Mesothelial cell of epicardium (in vitro differentiated cells): ENCODE data around the gene LTA4H. TPM values are rescaled to one million over a fixed set of nuclear protein-coding genes. Genes with fewer than 3 reads are reported as not detected.

ENCODE experiments used
- DNase-seq, 2 experiments: peaks; one replicate each; pipeline ENCODE4 v3.0.0; 2021; ENCODE audit warnings: low spot score in 2 of 2; ENCODE audit not compliant: unreplicated experiment in 2 of 2
- H3K27ac Mint-ChIP-seq: 2 replicates; pipeline ENCODE4 v1.8.0; 2021; ENCODE audit warnings: mixed read lengths
- H3K27me3 Mint-ChIP-seq: 2 replicates; pipeline ENCODE4 v1.8.0; 2021; ENCODE audit warnings: low read depth, mixed read lengths
- H3K36me3 Mint-ChIP-seq: 2 replicates; pipeline ENCODE4 v1.8.0; 2021; ENCODE audit warnings: mixed read lengths
- H3K4me1 Mint-ChIP-seq: 2 replicates; pipeline ENCODE4 v1.8.0; 2021; ENCODE audit warnings: mixed read lengths
- H3K4me3 Mint-ChIP-seq: 2 replicates; pipeline ENCODE4 v1.8.0; 2021; ENCODE audit warnings: mild to moderate bottlenecking, moderate library complexity, mixed read lengths
- H3K9me3 Mint-ChIP-seq: 2 replicates; pipeline ENCODE4 v1.8.0; 2021; ENCODE audit warnings: mixed read lengths
- CTCF ChIP-seq: fragments of 200-600 bp; sonication (generic); IDR thresholded peaks from one replicate; pipeline ENCODE4 v1.5.0; 2021; ENCODE audit warnings: antibody characterized with exemption; ENCODE audit not compliant: unreplicated experiment
- total RNA-seq: library from RNA; stranded (reverse); gene quantifications from 3 replicates; pipeline ENCODE4 v1.2.1, GENCODE V29; 2021

The LTA4H gene
- total RNA-seq, 1 donor from 2014 or later: 95.5 TPM

GRCh38 chr12:96061864-96062453, 26.6 kb upstream of the LTA4H start:
- Mint-ChIP-seq H3K4me1 (peaks cover 3% of the 10 kb centered on the region), H3K4me3 (no peak overlapping the region), H3K27me3 (no peaks in the 10 kb centered on the region), H3K36me3 (no peaks in the 10 kb centered on the region), H3K9me3 (peaks cover 5% of the 10 kb centered on the region), H3K27ac (no peak overlapping the region)
- TF ChIP-seq CTCF: peak; percentile 75
- DNase-seq: peak; percentile 40 to 65

GRCh38 chr12:96061323-96061722, 25.9 kb upstream of the LTA4H start:
- no peaks in the 10 kb centered on the region for H3K4me1 Mint-ChIP-seq

GRCh38 chr12:96060041-96060440, 24.7 kb upstream of the LTA4H start:
- no peaks in the 10 kb centered on the region for H3K4me1 Mint-ChIP-seq
- H3K36me3 Mint-ChIP-seq: no peaks in the 10 kb centered on the region
- H3K27ac Mint-ChIP-seq: no peak overlapping the region
- peaks cover 6% of the 10 kb centered on the region for H3K9me3 Mint-ChIP-seq
- no peak for TF ChIP-seq CTCF
- H3K4me3 Mint-ChIP-seq: no peak overlapping the region
- DNase-seq: no peak
- H3K27me3 Mint-ChIP-seq: no peaks in the 10 kb centered on the region

More at GRCh38 chr12:96061323-96061722, 25.9 kb upstream of the LTA4H start:
- Mint-ChIP-seq H3K36me3 (no peaks in the 10 kb centered on the region), H3K27ac (no peak overlapping the region), H3K9me3 (peaks cover 6% of the 10 kb centered on the region), H3K27me3 (no peaks in the 10 kb centered on the region), H3K4me3 (no peak overlapping the region)
- TF ChIP-seq CTCF: no peak
- no peak for DNase-seq

GRCh38 chr12:96057986-96058553, 22.7 kb upstream of the LTA4H start:
- no peaks in the 10 kb centered on the region for H3K4me1 Mint-ChIP-seq
- H3K4me3 Mint-ChIP-seq: no peak overlapping the region
- DNase-seq: no peak
- no peak overlapping the region for H3K27ac Mint-ChIP-seq
- TF ChIP-seq CTCF: no peak
- no peaks in the 10 kb centered on the region for H3K27me3 Mint-ChIP-seq
- no peaks in the 10 kb centered on the region for H3K36me3 Mint-ChIP-seq
- peaks cover 6% of the 10 kb centered on the region for H3K9me3 Mint-ChIP-seq

GRCh38 chr12:96056646-96057455, 21.5 kb upstream of the LTA4H start:
- H3K27me3 Mint-ChIP-seq: no peaks in the 10 kb centered on the region
- H3K27ac Mint-ChIP-seq: no peak overlapping the region
- TF ChIP-seq CTCF: no peak
- H3K4me1 Mint-ChIP-seq: no peaks in the 10 kb centered on the region
- H3K36me3 Mint-ChIP-seq: no peaks in the 10 kb centered on the region
- H3K9me3 Mint-ChIP-seq: peaks cover 6% of the 10 kb centered on the region
- no peak overlapping the region for H3K4me3 Mint-ChIP-seq
- no peak for DNase-seq
